Stimulated activated CD8-positive, alpha-beta memory T cell treated with anti-CD3 and anti-CD28 coated beads, Interleukin-12 subunit alpha, Interleukin-12 subunit beta, amount 100 ng/mL, for 24 hours (primary cell): ENCODE data around the gene TMPRSS7.

Source experiments
- DNase-seq: peaks from one replicate; pipeline ENCODE4 v3.0.0-alpha.2; 2020; ENCODE audit errors: extremely low read depth

TMPRSS7 gene

GRCh38 chr3:112034436-112034835 is at the start of gene TMPRSS7:
Gene TMPRSS7, plus strand, starts transcription at chr3:112034736. Its CDS starts 110 bp downstream, at chr3:112034846.
- DNase-seq = no peak

GRCh38 chr3:111986800-111987199 is 47.7 kb upstream of the TMPRSS7 start:
- DNase-seq = no peak

- no peak for DNase-seq
Observed at GRCh38 chr3:111989061-111989678, 45.4 kb upstream of the TMPRSS7 start.

GRCh38 chr3:111993038-111993437 is 41.5 kb upstream of the TMPRSS7 start:
- no peak for DNase-seq

- DNase-seq = no peak
Observed at GRCh38 chr3:111998636-111999483, 35.7 kb upstream of the TMPRSS7 start, which contains the start of gene TAGLN3. Gene TAGLN3, plus strand, starts transcription at chr3:111998922. Its CDS starts 501 bp downstream, at chr3:111999423.

- no peak for DNase-seq
Observed at GRCh38 chr3:111999484-112000324, 34.8 kb upstream of the TMPRSS7 start.

- no peak for DNase-seq
Observed at GRCh38 chr3:112000367-112000771, 34.2 kb upstream of the TMPRSS7 start.

GRCh38 chr3:112000966-112001365 is 33.6 kb upstream of the TMPRSS7 start:
- no peak for DNase-seq

- no peak for DNase-seq
Observed at GRCh38 chr3:112001526-112001925, 33.0 kb upstream of the TMPRSS7 start.

- no peak for DNase-seq
Observed at GRCh38 chr3:112002096-112002971, 32.2 kb upstream of the TMPRSS7 start.

GRCh38 chr3:112003321-112004080 is 31.0 kb upstream of the TMPRSS7 start:
- DNase-seq = no peak

GRCh38 chr3:112004187-112004586 is 30.3 kb upstream of the TMPRSS7 start:
- DNase-seq = no peak

GRCh38 chr3:112004669-112005068 is 29.9 kb upstream of the TMPRSS7 start:
- no peak for DNase-seq

- no peak for DNase-seq
Observed at GRCh38 chr3:112005091-112005672, 29.4 kb upstream of the TMPRSS7 start.

GRCh38 chr3:112007633-112008032 is 26.9 kb upstream of the TMPRSS7 start:
- no peak for DNase-seq

- DNase-seq = no peak
Observed at GRCh38 chr3:112009670-112010069, 24.9 kb upstream of the TMPRSS7 start.

GRCh38 chr3:112010636-112011035 is 23.9 kb upstream of the TMPRSS7 start:
- no peak for DNase-seq

- no peak for DNase-seq
Observed at GRCh38 chr3:112011376-112011940, 23.1 kb upstream of the TMPRSS7 start.

- no peak for DNase-seq
Observed at GRCh38 chr3:112012205-112012992, 22.1 kb upstream of the TMPRSS7 start.
